Femur (tissue), 1 donor: Measurements from ENCODE around the gene AFF4.
A peak's percentile ranks its signal among the peaks of the same experiment; 100 is the strongest.

Source experiments
- DNase-seq: peaks from one replicate; pipeline ENCODE4 v3.0.0-alpha.2; 2017

The AFF4 gene

GRCh38 chr5:132854301-132854700, 109.1 kb downstream of the AFF4 start:
- DNase-seq, result no peak

- no peak for DNase-seq
Observed at GRCh38 chr5:132853790-132854189, 109.6 kb downstream of the AFF4 start.

- DNase-seq, result no peak
Observed at GRCh38 chr5:132853323-132853722, 110.1 kb downstream of the AFF4 start.

- DNase-seq, result no peak
Observed at GRCh38 chr5:132850066-132850465, 113.4 kb downstream of the AFF4 start.

GRCh38 chr5:132849347-132849746, 114.1 kb downstream of the AFF4 start:
- no peak for DNase-seq

DNA sequence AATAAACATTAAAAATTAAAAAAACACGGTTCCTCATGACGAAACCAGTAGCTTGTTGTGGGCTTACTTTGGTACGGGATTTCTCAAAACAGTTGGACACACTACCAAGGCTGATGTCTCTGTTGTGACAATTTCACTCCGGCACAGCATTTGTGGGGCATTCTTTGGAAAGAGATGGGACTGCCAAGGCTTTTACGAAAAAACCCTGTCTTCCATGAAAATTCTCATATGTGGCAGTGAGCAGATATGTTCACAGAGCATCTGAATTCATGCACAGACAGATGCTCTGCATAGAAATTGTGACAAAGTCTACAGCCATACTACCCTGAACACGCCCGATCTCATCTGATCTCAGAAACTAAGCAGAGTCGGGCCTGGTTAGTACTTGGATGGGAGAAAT, 115.2 kb downstream of the AFF4 start:
- DNase-seq, result no peak

DNA sequence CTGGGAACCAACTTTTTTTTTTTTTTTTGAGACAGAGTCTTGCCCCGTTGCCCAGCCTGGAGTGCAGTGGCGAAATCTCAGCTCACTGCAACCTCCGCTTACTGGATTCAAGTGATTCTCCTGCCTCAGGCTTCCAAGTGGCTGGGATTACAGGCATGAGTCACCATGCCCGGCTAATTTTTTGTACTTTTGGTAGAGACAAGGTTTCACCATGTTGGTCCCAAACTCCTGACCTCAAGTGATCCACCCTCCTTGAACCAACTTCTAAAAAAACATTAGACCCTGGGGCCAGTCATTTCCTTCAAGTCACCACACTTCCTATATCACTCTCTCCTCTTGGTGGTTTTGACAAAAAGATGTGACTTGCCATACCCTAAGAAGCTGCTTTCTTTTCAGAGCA, 122.1 kb downstream of the AFF4 start:
- DNase-seq, result no peak

DNA sequence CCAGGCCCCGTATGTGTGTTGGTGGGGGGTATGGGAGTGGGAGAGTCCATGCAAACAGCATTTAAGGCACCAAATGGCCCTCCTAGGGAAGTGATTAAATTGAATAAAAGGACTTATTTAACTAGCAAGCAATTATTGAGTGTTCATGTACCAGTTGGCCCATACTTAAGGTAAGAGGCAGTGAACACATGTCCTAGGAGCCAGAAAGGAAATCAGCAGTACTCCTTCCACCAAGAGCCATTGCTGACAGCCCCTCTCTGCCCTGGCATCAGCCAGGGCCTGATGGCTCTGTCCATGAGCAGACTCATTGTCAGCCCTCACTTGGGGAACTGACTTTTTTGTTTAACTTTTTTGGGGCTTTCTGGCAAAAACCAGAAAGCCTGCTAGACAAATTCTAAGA, 122.5 kb downstream of the AFF4 start:
- no peak for DNase-seq

GRCh38 chr5:132840313-132840712, 123.1 kb downstream of the AFF4 start:
- DNase-seq, result no peak

DNA sequence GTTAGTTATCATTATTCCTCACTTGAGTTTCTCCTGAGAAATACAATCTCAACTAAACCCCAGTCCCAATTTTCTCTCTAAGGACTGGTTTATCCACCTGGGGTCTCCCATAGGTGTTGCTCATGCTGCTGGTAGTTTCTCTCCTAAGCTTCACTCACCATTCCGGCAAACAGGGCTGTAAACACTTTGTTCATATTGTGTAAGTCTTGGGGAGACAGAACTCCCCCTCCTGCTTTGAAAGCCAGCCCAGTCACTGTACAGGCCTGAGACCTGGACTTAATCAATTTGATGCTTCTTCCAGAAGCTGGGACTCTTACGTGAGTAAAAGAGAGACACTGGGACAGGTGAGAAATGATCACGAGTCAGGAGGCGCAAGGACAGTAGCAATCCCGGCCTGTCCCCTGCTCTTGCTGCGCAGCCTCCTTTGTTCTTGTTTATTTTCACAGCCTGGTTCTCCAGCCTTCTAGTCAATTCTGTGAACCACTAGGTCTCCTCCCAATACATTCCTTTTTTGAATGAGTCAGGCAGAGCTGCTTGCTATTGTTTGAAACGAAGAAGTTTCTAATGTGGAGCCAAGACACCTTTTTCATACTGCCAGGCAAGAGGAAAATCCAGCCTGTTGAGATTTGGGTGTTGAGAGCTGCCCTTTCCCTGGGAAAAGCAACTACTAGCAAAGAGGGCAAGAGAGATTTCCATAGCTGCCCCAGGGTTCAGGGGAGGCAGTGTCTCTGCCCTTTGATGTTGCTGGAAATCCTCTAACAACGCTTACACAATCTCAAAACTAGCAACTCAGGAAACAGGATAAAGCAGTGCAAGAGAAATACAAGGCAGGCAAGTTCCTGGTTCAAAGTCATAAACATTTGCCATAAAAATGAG, 123.8 kb downstream of the AFF4 start:
- DNase-seq, result no peak

- DNase-seq, result no peak
Observed at GRCh38 chr5:132838516-132839282, 124.7 kb downstream of the AFF4 start.

DNA sequence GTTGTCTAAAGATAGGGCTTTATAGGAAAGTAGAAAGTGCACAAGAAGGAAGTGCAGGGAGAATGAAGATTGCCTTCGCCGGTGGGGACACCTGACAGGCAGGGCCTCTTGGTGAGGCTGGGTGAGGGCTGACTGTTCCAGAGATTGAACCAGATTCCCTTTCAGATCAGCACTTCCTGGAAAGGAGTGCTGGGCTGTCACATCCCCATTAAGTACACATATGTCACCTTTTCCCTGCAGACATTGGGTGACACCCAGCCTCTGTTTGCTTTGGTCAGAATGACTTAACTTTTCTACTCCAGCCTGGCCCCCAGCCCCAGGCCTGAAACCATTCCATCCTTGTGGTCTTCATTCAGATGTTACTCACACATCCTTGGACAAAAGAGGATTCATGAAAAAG, 125.6 kb downstream of the AFF4 start:
- no peak for DNase-seq

GRCh38 chr5:132836852-132837251, 126.6 kb downstream of the AFF4 start:
- DNase-seq, result no peak

DNA sequence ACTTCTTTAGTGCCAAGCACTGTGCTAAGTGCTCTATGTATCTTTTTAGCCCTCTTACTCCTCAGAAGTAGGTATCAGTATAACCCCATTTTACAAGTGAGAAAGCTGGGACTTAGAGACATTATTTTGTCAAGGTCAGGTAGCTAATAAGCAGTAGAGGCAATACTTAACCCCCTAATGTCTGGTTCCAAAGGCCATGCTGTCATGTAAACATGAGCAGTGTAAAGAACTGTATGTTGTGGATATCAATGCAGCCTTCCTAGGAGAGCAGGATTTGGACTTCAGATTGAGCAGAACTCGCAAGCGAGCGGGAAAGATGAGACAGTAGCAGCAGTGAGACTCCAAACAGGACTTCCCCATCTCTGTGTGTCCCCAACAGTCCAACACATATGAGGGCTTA, 129.4 kb downstream of the AFF4 start:
- no peak for DNase-seq

- no peak for DNase-seq
Observed at GRCh38 chr5:132832612-132833011, 130.8 kb downstream of the AFF4 start.

DNA sequence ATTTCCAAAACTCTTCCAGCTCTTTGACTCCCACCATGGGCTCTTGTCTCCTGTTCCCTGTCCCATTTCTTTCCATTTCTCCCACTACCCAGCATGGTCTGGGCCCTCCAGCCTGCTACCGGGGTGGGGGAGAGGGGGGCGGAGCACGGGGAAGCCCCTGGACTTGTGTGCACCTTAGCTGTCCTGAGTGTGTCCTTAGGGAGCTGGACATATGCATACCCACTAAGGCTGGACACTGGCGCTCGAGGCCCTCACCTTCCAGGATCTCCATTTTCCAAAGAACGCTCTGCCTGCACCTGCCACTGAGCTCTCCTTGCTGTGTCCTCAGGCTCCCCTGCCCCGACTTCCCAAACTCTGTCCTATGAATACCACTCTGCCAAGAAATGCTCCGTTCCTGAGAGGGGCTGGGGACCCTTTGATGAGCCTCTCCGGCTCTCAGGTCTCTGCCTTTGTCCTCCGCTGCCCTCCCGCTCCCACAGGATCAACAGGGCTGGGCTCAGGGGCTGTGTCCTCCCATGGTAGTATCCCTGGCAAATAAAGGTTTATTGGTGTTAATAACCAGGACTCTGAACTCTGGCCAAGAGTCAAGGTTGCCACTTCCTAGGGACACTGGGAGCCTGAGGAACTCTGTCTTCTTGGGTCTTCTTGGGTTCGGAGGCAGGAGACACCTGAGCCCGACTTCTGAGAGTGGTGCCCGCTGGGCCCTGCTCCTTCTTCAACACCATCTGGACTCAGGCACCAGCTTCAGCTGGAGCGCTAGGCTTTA, 132.2 kb downstream of the AFF4 start:
- DNase-seq, result no peak

- peak; percentile 55 for DNase-seq
Observed at GRCh38 chr5:132830436-132831094, 132.9 kb downstream of the AFF4 start, which contains the start of gene SHROOM1. Gene SHROOM1, minus strand, starts transcription at chr5:132830647. Its CDS starts 4,507 bp downstream, at chr5:132826140.

DNA sequence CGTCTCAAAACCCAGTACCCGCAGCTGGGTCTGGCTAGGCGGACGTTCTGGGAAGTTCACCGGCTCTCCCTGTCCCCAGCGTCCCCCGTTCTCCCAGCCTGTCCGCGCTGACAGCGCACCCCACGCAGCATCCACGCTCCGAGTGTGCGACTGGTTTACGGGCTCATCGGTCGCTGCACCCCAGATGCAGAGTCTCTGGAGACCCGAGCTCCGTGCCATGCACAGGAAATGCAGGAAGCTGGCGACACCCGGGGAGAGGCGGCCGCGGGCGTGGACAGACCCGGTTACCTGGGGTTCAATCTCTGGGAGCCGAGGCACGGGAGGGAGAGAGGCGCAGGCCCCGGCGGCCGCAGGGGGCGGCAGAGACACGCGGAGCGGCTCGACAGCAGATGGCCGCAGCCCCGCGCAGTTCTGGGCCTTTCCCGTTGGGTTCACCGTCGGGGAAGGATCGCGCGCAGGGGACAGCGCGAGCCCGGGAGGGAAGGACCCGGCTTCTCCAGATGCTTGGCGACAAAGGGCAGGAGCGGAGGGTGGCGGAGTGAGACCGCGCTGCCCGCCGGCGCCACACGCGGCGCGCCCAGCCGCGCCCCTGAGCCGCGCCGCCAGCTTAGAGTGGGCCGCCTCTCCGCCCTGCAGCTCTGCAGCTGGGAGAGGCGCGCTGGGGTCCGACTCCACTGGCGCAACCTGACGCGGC, 133.5 kb downstream of the AFF4 start:
- peak; percentile 78 for DNase-seq

- DNase-seq, result no peak
Observed at GRCh38 chr5:132828846-132829494, 134.5 kb downstream of the AFF4 start.

- DNase-seq, result no peak
Observed at GRCh38 chr5:132827943-132828673, 135.3 kb downstream of the AFF4 start.
